ENCODE data around the gene PPP2R5C. TPM values are rescaled to one million over a fixed set of nuclear protein-coding genes. Genes with fewer than 3 reads are reported as not detected.

Gene PPP2R5C
- total RNA-seq, 2 experiments from 2014 or later, result 238 to 242 TPM

DNA sequence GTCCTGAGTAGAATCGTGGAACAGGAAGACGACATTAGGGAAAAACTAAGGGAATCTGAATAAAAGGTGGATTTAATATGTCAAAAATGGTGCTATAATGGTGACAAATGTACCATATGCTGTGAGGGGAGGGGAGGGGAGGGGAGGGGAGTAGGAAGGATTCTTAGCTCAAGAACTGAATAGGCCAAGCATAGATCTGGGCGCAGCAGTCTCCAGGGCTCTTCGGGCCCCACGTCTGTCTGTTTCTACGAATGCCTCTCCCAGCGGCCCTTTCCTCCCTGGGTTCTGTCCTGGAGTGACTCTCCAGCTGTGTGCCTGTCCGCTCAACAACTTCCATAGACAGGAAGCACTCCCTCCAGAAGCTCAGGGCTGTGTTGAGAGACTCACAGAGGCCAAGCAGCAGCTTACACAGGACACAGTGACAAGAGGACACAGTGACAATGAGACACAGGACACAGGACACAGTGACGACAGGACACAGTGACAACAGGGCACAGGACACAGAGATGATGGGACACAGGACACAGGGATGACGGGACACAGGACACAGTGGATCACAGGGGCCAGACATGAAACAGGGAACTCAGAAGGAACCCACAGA lies 42.4 kb upstream of the PPP2R5C start:
- Mint-ChIP-seq H3K4me3 (no peak overlapping the region), H3K4me1 (ENCODE audit: low read depth) (peaks cover 30% of the 10 kb centered on the region), H3K27me3 (no peaks in the 10 kb centered on the region), H3K36me3 (ENCODE audit: low read depth) (no peaks in the 10 kb centered on the region), H3K9me3 (peaks cover 4% of the 10 kb centered on the region), H3K27ac (no peak overlapping the region)
- ChIA-PET CTCF (interaction anchor here (1.1 kb wide), 1 partner anchor 12 kb away, joined by 3 read pairs; no protein-coding TSS in a partner anchor), POLR2A (interaction anchor here (1.3 to 1.7 kb wide), 2 partner anchors 8 to 11 kb away, joined by 3 to 12 read pairs; no protein-coding TSS in a partner anchor)
- no peak for ATAC-seq
- no peak for DNase-seq
- TF ChIP-seq, protein P1, sequence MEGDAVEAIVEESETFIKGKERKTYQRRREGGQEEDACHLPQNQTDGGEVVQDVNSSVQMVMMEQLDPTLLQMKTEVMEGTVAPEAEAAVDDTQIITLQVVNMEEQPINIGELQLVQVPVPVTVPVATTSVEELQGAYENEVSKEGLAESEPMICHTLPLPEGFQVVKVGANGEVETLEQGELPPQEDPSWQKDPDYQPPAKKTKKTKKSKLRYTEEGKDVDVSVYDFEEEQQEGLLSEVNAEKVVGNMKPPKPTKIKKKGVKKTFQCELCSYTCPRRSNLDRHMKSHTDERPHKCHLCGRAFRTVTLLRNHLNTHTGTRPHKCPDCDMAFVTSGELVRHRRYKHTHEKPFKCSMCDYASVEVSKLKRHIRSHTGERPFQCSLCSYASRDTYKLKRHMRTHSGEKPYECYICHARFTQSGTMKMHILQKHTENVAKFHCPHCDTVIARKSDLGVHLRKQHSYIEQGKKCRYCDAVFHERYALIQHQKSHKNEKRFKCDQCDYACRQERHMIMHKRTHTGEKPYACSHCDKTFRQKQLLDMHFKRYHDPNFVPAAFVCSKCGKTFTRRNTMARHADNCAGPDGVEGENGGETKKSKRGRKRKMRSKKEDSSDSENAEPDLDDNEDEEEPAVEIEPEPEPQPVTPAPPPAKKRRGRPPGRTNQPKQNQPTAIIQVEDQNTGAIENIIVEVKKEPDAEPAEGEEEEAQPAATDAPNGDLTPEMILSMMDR (IDR thresholded peaks at IDR 0.05), result no peak
- intact Hi-C loops (cut with micrococcal nuclease), result no loop called here

DNA sequence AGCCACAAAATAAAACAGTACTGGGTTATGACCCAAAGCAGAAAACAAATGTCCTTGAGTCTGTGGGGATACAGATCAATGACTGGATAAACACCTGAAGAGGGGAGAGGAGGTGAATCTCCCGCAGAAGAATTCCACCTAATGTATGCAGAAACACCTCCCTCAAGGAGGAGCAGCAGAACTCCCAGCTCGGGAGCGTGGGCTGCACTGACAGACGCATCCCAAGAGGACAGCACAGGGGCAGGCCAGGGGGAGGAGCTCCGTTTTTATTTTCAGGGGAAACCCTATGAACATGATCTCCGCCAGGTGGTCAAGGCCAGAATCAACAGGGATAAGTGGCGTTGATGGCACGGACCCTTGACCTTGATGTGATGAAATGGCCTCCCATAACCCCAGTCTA lies 41.8 kb upstream of the PPP2R5C start:
- H3K27ac Mint-ChIP-seq, result no peak overlapping the region
- no peak overlapping the region for H3K4me3 Mint-ChIP-seq
- intact Hi-C loops (cut with micrococcal nuclease), result no loop called here
- ChIA-PET CTCF (no interaction called here), POLR2A (interaction anchor here (1.3 to 1.7 kb wide), 2 partner anchors 9 to 11 kb away, joined by 3 to 12 read pairs; no protein-coding TSS in a partner anchor)
- no peak for DNase-seq
- no peak for ATAC-seq
- no peaks in the 10 kb centered on the region for H3K9me3 Mint-ChIP-seq
- no peaks in the 10 kb centered on the region for H3K27me3 Mint-ChIP-seq
- peaks cover 30% of the 10 kb centered on the region for H3K4me1 Mint-ChIP-seq (ENCODE audit: low read depth)
- H3K36me3 Mint-ChIP-seq (ENCODE audit: low read depth), result no peaks in the 10 kb centered on the region
- TF ChIP-seq, protein P1 (IDR thresholded peaks at IDR 0.05), result no peak

DNA sequence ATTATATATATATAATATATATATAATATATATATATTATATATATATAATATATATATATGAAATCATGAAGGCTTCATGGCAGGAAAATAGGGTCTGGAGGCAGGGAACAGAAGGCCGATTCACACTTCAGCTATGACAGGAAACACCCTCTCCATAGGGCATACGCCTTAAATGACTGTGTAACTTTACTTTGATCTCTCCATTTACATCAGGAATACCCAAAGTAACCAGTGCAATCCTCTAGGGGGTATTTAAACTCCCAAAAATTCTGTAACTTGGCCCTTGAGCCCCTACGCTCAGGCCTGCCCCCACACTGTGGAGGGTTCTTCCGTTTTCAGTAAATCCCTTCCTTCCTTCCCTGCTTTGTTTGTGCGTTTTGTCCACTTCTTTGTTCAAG lies 40.4 kb upstream of the PPP2R5C start:
- H3K4me1 Mint-ChIP-seq (ENCODE audit: low read depth), result peaks cover 30% of the 10 kb centered on the region
- no peaks in the 10 kb centered on the region for H3K9me3 Mint-ChIP-seq
- H3K27ac Mint-ChIP-seq, result peak overlapping the region; percentile 95
- H3K4me3 Mint-ChIP-seq, result no peak overlapping the region
- H3K27me3 Mint-ChIP-seq, result no peaks in the 10 kb centered on the region
- intact Hi-C loops (cut with micrococcal nuclease), result no loop called here
- no peak for ATAC-seq
- DNase-seq, result no peak
- ChIA-PET CTCF (interaction anchor here (0.8 to 1.9 kb wide), 7 partner anchors 11 to 71 kb away, joined by 3 to 16 read pairs (median 5); no protein-coding TSS in a partner anchor), POLR2A (interaction anchor here (1.3 to 2.8 kb wide), 5 partner anchors 10 to 158 kb away, joined by 3 to 19 read pairs (median 5); no protein-coding TSS in a partner anchor)
- TF ChIP-seq, protein P1 (IDR thresholded peaks at IDR 0.05), result no peak
- no peaks in the 10 kb centered on the region for H3K36me3 Mint-ChIP-seq (ENCODE audit: low read depth)

DNA sequence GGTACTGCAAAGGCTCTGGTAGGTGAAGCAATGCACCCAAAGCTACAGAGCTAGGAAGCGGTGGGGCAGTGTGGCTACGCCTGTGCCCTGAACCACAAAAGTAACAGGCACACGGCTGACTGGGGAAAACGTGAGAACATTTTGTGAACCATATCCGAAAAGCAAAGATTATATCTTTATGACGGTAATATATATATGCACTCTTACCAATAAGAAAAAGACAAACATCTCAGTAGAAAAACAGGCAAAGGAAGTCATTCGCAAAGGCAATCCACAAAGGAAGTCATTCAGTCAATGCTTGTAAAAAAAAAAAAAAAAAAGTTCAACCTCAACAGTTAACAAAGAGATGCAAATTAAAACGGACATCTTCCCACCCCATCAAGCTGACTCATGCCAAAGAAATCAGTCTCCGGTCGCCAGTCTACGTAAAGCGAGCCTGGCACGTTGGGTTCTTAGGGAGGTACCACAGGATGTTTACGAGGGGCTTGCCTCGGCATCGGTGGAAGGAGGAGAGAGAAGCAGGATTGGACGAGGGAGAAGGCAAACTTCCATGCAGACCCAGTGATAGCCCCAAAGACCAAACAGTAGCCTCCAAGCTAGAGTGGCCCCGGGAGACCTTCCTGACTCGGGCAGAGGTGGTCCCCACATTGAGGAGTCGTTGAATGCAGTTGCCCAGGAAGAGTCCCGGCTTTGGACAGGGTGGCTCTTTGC lies 39.4 kb upstream of the PPP2R5C start:
- ChIA-PET POLR2A (interaction anchor here (0.6 to 2.8 kb wide), 8 partner anchors 9 to 571 kb away, joined by 3 to 19 read pairs (median 5); no protein-coding TSS in a partner anchor), CTCF (interaction anchor here (0.8 to 1.9 kb wide), 9 partner anchors 9 to 240 kb away, joined by 3 to 16 read pairs (median 4); no protein-coding TSS in a partner anchor)
- Mint-ChIP-seq H3K27ac (peak overlapping the region; percentile 95), H3K27me3 (no peaks in the 10 kb centered on the region), H3K4me3 (peak overlapping the region; percentile 63), H3K4me1 (ENCODE audit: low read depth) (peaks cover 37% of the 10 kb centered on the region), H3K9me3 (no peaks in the 10 kb centered on the region), H3K36me3 (ENCODE audit: low read depth) (no peaks in the 10 kb centered on the region)
- intact Hi-C loops (cut with micrococcal nuclease), result no loop called here
- TF ChIP-seq, protein P1 (IDR thresholded peaks at IDR 0.05), result no peak
- ATAC-seq, result peak; percentile 89
- DNase-seq, result peak; percentile 87
